Right renal pelvis (tissue), 4 donors: ENCODE data around the gene BCAS1. TPM values are rescaled to one million over a fixed set of nuclear protein-coding genes. Genes with fewer than 3 reads are reported as not detected.
"Not testable (repeated sequence)": the region's sequence is repeated elsewhere in the genome, so short reads cannot be mapped to it uniquely, and the experiment has no call there.

ENCODE experiments used
- DNase-seq, 4 donors: peaks; one replicate each; pipeline ENCODE4 v3.0.0-alpha.2; 2013; ENCODE audit warnings: low read depth in 4 of 4, low spot score in 3 of 4, missing footprints in 1 of 4
- polyA plus RNA-seq, 4 donors: library from polyadenylated mRNA; unstranded; fragments of 120-200 nt; gene quantifications; one replicate each; pipeline ENCODE4 v1.2.1, GENCODE V29; 2013; ENCODE audit not compliant: insufficient read length in 4 of 4

Gene BCAS1
- polyA plus RNA-seq, 4 donors: 2.4 to 5.5 (median 3.7) TPM

- no peak for DNase-seq
These were observed 48.8 kb downstream of the BCAS1 start for GRCh38 chr20:54021446-54022235.

DNA sequence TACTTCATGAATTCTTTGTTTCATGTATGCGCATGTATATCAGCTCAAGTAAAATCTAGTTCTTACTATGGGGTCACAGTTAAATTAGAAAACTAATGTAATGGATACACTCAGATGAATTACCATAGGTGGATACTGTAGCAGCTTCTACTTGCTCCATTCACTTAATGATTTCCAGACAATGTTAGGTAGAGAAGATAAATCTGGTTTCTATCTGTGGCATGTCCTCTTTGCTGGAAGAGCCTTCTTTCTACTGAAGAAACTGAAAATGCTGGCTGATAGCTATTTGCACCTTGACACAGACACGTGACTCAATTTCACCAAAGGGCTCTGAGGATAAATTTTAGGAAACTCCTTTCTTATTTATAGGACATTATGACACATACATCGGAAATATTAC, 49.5 kb downstream of the BCAS1 start:
- no peak for DNase-seq

GRCh38 chr20:54020348-54020747, 50.0 kb downstream of the BCAS1 start:
- no peak for DNase-seq

DNA sequence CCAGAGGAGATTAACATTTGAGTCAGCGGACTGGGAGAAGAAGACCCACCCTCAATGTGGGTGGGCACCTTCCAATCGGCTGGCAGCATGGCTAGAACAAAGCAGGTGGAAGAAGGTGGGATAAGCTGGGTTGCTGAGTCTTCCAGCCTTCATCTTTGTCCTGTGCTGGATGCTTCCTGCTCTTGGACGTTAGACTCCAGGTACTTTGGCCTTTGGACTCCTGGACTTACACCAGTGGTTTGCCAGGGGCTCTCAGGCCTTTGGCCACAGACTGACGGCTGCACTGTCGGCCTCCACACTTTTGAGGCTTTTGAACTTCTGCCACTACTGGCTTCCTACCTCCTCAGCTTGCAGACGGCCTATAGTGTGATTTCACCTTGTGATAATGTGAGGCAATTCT, 50.8 kb downstream of the BCAS1 start:
- DNase-seq: no peak

GRCh38 chr20:54019127-54019526, 51.3 kb downstream of the BCAS1 start:
- no peak for DNase-seq

DNA sequence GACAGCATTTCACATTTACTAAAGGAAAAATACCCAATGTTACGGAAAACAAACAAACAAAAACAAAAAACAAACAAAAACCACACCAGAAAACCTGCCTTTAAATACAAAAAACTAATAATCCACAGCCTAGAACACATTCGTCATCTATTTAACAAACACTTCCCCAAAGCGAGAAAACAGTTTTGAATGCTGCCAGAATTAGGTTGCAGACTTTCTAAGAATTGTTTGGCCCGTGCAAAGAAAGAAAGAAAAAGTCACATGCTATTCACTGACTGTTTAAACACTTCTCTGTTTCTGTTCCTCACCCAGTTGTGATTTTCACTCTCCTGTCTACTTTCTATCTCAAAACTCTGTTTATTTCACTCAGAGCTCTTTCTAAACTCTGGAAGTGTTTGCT, 52.5 kb downstream of the BCAS1 start:
- DNase-seq: no peak

DNA sequence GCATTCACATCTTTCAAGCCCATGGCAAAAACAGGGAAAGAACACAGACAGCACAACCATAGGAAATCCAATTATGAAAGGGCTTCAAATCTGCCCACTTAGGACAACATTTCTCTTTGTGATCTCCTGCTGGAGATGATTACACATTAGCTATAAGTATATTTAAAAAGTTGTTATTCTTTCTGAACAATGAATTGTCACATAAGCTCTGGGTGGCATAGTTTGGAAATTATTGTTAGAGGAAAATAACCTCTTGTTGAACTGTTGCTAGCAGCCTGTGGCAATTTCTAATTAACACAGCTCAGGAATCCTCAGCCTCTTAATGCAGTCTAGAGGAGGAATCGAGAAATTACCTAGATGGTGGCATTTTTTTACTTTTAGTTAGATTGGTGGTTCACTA, 54.9 kb downstream of the BCAS1 start:
- no peak for DNase-seq

DNA sequence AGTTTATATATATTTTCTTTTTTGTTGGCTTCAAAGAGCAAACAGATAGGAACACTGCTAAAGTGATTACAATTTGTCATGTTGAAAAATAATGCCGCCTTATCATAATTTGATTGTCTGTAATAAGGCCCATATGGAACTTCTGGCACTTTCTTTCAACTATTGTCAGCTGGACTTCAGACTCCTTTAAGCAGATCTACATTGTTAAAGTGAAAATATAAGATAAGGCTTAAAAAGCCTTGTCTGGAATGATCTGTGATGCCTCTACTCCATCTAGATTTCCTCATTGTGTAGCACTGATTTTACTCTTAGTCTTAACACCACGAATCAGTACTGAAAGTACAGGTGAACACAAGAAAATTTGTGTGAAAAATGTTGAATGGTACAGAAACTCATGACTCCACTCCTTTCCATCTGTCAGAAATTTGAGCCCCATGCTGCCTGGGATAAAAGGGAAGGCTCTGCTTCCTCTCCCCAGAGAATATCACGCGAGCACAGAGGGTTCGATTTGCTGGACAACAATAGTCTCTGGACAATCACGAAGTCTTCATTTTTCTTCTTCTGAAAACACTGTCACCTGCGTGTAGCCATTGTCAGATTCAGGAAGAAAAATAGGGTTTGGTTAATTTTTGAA, 56.0 kb downstream of the BCAS1 start:
- no peak for DNase-seq

GRCh38 chr20:54013471-54013870, 56.9 kb downstream of the BCAS1 start:
- no peak for DNase-seq

GRCh38 chr20:54011346-54011745, 59.0 kb downstream of the BCAS1 start:
- DNase-seq: no peak

DNA sequence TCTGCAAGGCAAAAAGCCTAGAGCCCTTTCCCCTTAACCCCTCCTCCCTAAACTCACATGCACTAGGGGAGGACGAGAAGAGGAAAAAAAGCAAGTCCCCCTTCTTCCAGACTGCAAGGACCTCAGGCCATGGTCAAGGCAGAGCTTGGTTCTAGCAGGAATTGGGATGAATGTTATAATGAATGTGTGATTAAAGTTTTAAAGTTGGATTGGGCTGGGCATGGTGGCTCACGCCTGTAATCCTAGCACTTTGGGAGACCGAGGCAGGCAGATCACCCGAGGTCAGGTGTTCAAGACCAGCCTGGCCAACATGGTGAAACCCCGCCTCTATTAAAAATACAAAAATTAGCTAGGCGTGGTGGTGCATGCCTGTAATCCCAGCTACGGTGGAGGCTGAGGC, 64.2 kb downstream of the BCAS1 start:
- DNase-seq: not testable (repeated sequence)

DNA sequence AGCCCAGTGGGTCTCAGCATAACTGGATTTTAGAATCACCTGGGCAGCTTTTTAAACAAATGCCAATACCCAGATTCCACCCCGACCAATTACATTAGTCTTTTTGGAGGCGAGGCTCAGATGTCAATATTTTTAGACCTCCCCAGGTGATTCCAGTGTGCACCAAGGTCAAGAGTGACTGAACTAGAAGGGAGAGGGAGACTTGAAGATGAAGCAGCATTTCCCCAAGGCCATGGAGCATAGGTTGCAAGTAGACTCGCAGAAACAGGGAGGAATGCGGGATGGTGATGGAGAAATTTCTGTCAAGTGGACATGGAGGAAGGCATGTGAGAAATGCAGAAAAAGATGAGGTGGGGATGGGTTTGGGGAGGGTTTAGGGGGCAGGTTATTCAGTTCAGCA, 64.9 kb downstream of the BCAS1 start:
- no peak for DNase-seq

DNA sequence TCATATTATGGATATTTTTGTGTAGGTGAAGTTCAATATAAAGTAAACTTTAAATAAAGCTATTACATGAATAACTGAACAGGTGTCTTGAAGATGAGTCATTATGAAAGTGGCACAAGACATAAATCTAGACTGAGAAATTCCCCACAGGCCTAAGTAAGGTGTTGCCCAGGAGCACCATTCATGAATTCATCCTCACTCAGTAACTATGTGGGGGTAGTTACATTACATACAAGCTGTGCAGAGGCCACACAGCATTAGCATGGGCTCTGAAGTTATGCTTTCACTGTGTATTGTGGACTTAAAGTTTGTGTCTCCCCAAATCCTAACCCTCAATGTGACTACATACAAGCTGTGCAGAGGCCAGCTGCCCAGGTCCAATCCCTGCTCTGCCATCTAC, 65.9 kb downstream of the BCAS1 start:
- DNase-seq: no peak

GRCh38 chr20:54002741-54003140, 67.7 kb downstream of the BCAS1 start:
- no peak for DNase-seq

DNA sequence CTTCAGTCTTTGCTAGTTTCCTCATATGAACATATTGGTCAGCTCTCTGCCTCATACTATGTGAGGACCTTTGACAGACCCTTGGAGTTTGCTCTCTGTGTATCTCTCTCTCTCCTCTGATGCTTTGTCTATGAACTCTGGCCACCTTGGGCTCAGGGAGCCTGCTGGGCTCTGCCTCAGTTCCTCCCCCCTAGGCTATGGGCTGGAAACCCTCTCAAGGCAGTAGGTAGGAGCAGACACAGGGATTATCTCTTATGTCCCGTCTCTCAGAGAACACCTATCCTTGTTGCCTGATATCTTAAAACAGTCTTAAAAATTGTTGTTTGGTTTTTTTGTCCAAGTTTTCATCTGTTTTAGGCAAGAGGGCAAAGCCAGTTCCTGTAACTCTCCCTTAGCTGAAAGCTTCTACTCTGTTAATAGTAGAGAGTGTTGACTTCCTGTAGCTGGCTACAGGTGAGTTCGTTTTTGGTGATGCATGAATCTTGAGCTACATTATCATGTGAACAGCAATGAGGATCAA, 68.3 kb downstream of the BCAS1 start:
- no peak for DNase-seq

- no peak for DNase-seq
These were observed 69.5 kb downstream of the BCAS1 start for GRCh38 chr20:54000914-54001313.

- DNase-seq: no peak
These were observed 70.1 kb downstream of the BCAS1 start for GRCh38 chr20:54000262-54000661.

DNA sequence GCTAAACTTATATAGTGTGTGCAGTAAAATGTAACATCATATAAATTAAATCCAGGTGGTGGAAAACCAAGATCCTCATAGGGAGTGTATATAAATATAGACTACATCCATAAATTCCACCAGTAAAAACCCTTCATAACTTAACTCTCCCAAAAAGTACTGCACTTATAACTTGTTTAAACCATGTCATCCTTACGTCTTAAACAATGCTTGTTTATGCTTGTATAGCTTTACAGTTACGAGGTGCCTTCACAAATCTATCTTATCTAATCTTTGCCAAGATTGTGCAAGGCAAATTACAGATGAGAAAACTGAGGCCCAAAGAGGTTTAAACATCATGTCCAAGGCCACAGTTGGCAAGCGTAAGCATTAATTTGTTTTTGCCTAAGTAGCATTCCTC, 71.3 kb downstream of the BCAS1 start:
- no peak for DNase-seq

- no peak for DNase-seq
These were observed 73.6 kb downstream of the BCAS1 start for GRCh38 chr20:53996584-53997486.

DNA sequence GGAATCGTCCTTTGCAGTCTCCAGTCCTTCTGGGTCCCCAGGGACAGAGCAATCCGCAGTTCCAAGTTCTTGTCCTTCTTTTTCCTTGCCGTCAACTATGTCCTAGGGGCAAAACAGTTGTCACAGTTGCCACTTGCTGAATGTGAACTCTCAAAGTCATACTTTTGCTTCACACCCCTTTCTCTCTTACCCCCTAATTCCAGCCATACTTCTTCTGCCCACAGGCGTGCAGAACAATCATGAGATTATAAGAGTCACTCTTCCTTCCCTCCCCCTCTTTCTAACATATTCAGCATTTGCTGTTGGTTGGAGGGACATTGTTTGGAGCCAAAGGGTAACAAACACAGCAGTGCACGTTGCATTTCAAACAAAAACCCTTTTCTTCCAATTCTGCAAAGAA, 74.4 kb downstream of the BCAS1 start:
- no peak for DNase-seq

- no peak for DNase-seq
These were observed 76.3 kb downstream of the BCAS1 start for GRCh38 chr20:53994088-53994487.
